Forelimb muscle (tissue), 1 donor: ENCODE results near the gene SBF1. TPM values are rescaled to one million over a fixed set of nuclear protein-coding genes. Genes with fewer than 3 reads are reported as not detected.
"Not testable (repeated sequence)": the region's sequence is repeated elsewhere in the genome, so short reads cannot be mapped to it uniquely, and the experiment has no call there.

Experiments used
- DNase-seq: peaks from one replicate; pipeline ENCODE4 v3.0.0-alpha.2; 2013; ENCODE audit warnings: low read depth
- polyA plus RNA-seq: library from polyadenylated mRNA; unstranded; fragments of 120-200 nt; gene quantifications from one replicate; pipeline ENCODE4 v1.2.1, GENCODE V29; 2013; ENCODE audit not compliant: insufficient read length

Gene SBF1
- polyA plus RNA-seq, 1 donor = 39.9 TPM

DNA sequence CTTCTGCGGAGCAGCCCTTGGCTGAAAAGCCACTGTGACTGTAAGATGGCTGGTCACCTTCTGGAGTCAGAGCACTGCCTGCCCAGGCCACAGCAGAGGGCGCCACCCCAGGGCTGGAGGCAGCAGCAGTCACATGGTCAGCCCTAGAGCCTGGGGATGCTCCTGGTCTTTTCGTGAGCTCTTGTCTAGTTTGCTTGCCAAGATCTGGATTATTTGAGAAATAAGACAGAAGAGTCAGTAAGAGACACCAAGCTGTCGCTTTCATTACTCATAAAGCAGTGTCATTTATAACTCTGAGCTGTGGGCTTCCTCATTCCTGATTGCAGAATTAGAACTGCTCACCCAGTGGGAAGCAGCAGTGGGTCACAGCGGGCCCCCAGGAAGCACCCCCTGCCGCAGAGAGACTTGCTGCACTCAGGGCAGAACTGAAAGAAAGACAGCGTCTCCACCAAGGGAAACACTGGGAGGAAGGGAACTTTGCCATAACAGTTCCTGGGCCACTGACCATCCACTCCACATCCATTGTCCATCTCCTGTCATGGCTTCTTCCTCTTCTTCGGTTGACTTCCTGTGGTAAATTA is 75.0 kb downstream of the SBF1 start:
- no peak for DNase-seq

DNA sequence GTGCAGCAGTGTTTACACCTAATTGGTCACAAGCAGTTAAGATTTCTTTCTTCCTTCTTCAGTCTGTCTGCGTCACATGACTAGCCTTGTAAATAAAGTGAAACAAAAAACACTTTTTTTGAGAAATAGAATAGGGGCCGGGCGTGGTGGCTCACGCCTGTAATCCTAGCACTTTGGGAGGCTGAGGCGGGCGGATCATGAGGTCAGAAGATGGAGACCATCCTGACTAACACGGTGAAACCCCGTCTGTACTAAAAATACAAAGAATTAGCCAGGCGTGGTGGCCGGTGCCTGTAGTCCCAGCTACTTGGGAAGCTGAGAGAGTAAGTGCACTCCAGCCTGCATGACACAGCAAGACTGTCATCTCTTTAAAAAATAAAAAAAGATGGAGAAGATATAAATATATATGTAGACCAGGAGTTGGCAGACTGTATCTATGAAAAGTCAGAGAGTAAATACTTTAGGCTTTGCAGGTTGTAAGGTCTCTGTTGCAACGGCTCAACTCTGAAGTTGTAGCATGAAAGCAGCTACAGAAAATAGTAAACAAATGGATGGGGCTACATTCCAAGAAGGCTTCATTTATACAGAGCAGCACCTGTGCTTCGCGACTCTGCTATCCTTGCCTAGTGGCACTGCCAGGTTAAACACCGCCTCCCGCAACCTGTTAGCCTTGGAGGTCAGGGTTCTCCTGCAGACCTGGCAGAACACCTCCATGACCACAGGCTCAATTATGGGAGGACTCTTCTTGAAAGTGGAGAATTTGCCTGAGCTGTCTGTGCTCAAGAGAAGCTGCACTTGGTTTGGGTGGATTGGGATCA is 75.8 kb downstream of the SBF1 start:
- no peak for DNase-seq

DNA sequence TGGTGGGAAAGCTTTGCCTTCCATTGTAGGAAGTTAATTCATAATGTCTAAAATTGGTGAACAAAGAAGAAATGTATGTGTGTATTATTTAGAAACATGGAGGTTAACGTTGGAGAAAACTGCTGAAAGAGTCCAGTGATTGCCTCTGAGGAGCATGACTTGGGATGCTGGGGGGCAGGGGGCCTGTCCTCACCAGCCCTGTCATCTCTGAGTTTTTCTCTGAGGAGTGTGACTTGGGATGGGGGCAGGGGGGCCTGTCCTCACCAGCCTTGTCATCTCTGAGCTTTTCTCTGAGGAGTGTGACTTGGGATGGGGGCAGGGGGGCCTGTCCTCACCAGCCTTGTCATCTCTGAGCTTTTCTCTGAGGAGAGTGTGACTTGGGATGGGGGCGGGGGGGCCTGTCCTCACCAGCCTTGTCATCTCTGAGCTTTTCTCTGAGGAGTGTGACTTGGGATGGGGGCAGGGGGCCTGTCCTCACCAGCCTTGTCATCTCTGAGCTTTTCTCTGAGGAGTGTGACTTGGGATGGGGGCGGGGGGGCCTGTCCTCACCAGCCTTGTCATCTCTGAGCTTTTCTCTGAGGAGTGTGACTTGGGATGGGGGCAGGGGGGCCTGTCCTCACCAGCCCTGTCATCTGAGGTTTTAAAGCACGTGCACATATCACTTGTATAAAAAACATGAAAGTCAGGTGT is 77.3 kb downstream of the SBF1 start:
- not testable (repeated sequence) for DNase-seq

GRCh38 chr22:50396751-50397370 is 78.0 kb downstream of the SBF1 start:
- DNase-seq = no peak

Other genes starting within 250 kb of the SBF1 start
- 27.3 TPM for gene TUBGCP6, start 230.0 kb downstream of the SBF1 start, polyA plus RNA-seq
- 14.5 TPM for gene HDAC10, start 223.8 kb downstream of the SBF1 start, polyA plus RNA-seq
- 33.2 TPM for gene MAPK12, start 213.4 kb downstream of the SBF1 start, polyA plus RNA-seq
- 5.6 TPM for gene MAPK11, start 204.7 kb downstream of the SBF1 start, polyA plus RNA-seq
- gene PLXNB2, start 167.4 kb downstream of the SBF1 start, polyA plus RNA-seq = 77.0 TPM
- 5.2 TPM for gene DENND6B, start 148.0 kb downstream of the SBF1 start, polyA plus RNA-seq
- 35.5 TPM for gene PPP6R2, start 131.7 kb downstream of the SBF1 start, polyA plus RNA-seq
- 0.30 TPM for gene ADM2, start 6.5 kb upstream of the SBF1 start, polyA plus RNA-seq
- gene MIOX, start 11.8 kb upstream of the SBF1 start, polyA plus RNA-seq = 0.15 TPM
- 36.6 TPM for gene LMF2, start 32.7 kb upstream of the SBF1 start, polyA plus RNA-seq
- 31.3 TPM for gene NCAPH2, start 33.2 kb upstream of the SBF1 start, polyA plus RNA-seq
- 1.6 TPM for gene SCO2, start 50.6 kb upstream of the SBF1 start, polyA plus RNA-seq
- 2.8 TPM for gene TYMP, start 55.0 kb upstream of the SBF1 start, polyA plus RNA-seq
- 0.03 TPM for gene KLHDC7B, start 70.9 kb upstream of the SBF1 start, polyA plus RNA-seq
- gene SYCE3, start 87.9 kb upstream of the SBF1 start, polyA plus RNA-seq = not detected
- gene CPT1B, start 103.4 kb upstream of the SBF1 start, polyA plus RNA-seq = 47.0 TPM
- 41.1 TPM for gene CHKB, start 107.8 kb upstream of the SBF1 start, polyA plus RNA-seq
- gene MAPK8IP2, start 125.8 kb upstream of the SBF1 start, polyA plus RNA-seq = 0.51 TPM
- 13.2 TPM for gene ARSA, start 153.1 kb upstream of the SBF1 start, polyA plus RNA-seq
- 17.8 TPM for gene SHANK3, start 197.8 kb upstream of the SBF1 start, polyA plus RNA-seq